B cell (primary cell): ENCODE results near the gene DNAAF5. TPM values are rescaled to one million over a fixed set of nuclear protein-coding genes. Genes with fewer than 3 reads are reported as not detected.

Experiments
- ATAC-seq: fragments of 200-7000 bp; cut with Tn5 transposase; one replicate; pipeline ENCODE4 v1.10.0; 2021; ENCODE audit warnings: low read depth, mild to moderate bottlenecking, moderate number of reproducible peaks, moderate library complexity
- CTCF ChIA-PET: fragments of 350-600 bp; sonication (Branson Sonifier 250); formaldehyde crosslinking; loops from one replicate; lab custom pipeline; 2021; ENCODE audit warnings: antibody characterized with exemption, inconsistent platforms; lab: Charles Lee
- POLR2A ChIA-PET: fragments of 350-600 bp; sonication (Branson Sonifier 250); formaldehyde crosslinking; loops from one replicate; lab custom pipeline; 2021; ENCODE audit warnings: antibody characterized with exemption; lab: Charles Lee
- DNase-seq: peaks from one replicate; pipeline ENCODE4 v3.0.0; 2013
- H2AFZ ChIP-seq: 2 replicates; pipeline ENCODE4 v1.6.1; 2012; ENCODE audit warnings: mild to moderate bottlenecking, low read depth, low read length; ENCODE audit not compliant: insufficient read depth, poor library complexity, severe bottlenecking
- H3K27ac ChIP-seq, 2 donors: 1 replicate in 1 of 2; 2 replicates in 1 of 2; pipeline ENCODE4 v1.5.1; 2012 to 2013; ENCODE audit warnings: low read length in 2 of 2, mild to moderate bottlenecking in 2 of 2, moderate library complexity in 1 of 2
- H3K27me3 ChIP-seq, 4 experiments: fragments of 200-600 bp in 1 of 4; sonication (generic) in 1 of 4; replicated peaks in 1 of 4; 1 replicate in 2 of 4; 2 replicates in 2 of 4; pipeline versions ENCODE4 v1.6.1 to v1.7.0; 2013 to 2016; ENCODE audit warnings: low read length in 3 of 4, mild to moderate bottlenecking in 2 of 4, mixed read lengths in 1 of 4, moderate library complexity in 1 of 4; ENCODE audit not compliant: insufficient read depth in 4 of 4, control insufficient read depth in 3 of 4; ENCODE audit errors: control extremely low read depth in 1 of 4
- H3K36me3 ChIP-seq, 2 experiments: replicated peaks in 1 of 2; 1 replicate in 1 of 2; 2 replicates in 1 of 2; pipeline versions ENCODE4 v1.6.1 to v1.7.1; 2013; ENCODE audit warnings: low read length in 1 of 2; ENCODE audit not compliant: insufficient read depth in 2 of 2, control insufficient read depth in 1 of 2; ENCODE audit errors: control extremely low read depth in 1 of 2, extremely low read depth in 1 of 2
- H3K4me1 ChIP-seq, 2 donors: fragments of 200-600 bp in 1 of 2; sonication (generic) in 1 of 2; 1 replicate in 1 of 2; 2 replicates in 1 of 2; pipeline versions ENCODE4 v1.5.1 to v1.6.1; 2013 to 2017; ENCODE audit warnings: low read length in 2 of 2; ENCODE audit not compliant: control insufficient read depth in 2 of 2, insufficient read depth in 2 of 2
- H3K4me2 ChIP-seq: replicated peaks from 2 replicates; pipeline ENCODE3; 2012; ENCODE audit warnings: mild to moderate bottlenecking, low read depth, low read length; ENCODE audit not compliant: poor library complexity, severe bottlenecking
- H3K4me3 ChIP-seq, 5 experiments: fragments of 200-600 bp in 1 of 5; sonication (generic) in 1 of 5; 1 replicate in 3 of 5; 2 replicates in 2 of 5; pipeline versions ENCODE4 v1.5.1 to v1.7.0; 2011 to 2016; ENCODE audit warnings: low read length in 4 of 5, mild to moderate bottlenecking in 4 of 5, low read depth in 2 of 5, control low read depth in 1 of 5, moderate library complexity in 1 of 5; ENCODE audit not compliant: insufficient read depth in 1 of 5; ENCODE audit errors: control extremely low read depth in 1 of 5, extremely low read depth in 1 of 5
- H3K79me2 ChIP-seq: fragments of 200-600 bp; sonication (generic); one replicate; pipeline ENCODE4 v1.6.0; 2016; ENCODE audit warnings: low read length; ENCODE audit not compliant: control insufficient read depth, insufficient read depth
- H3K9ac ChIP-seq: fragments of 200-600 bp; sonication (generic); 2 replicates; pipeline ENCODE4 v1.6.1; 2017; ENCODE audit warnings: mild to moderate bottlenecking, low read length, moderate library complexity
- H3K9me3 ChIP-seq, 3 donors: one replicate each; pipeline versions ENCODE4 v1.6.1 to v1.7.1; 2013; ENCODE audit warnings: low read length in 2 of 3; ENCODE audit not compliant: control insufficient read depth in 2 of 3, insufficient read depth in 1 of 3; ENCODE audit errors: control extremely low read depth in 1 of 3
- H4K20me1 ChIP-seq: 2 replicates; pipeline ENCODE4 v1.6.0; 2012; ENCODE audit warnings: mild to moderate bottlenecking, low read length; ENCODE audit not compliant: insufficient read depth, control insufficient read depth, poor library complexity, severe bottlenecking
- H3K27ac Mint-ChIP-seq: one replicate; pipeline ENCODE4 v1.8.0; 2021; ENCODE audit warnings: mixed read lengths
- H3K27me3 Mint-ChIP-seq: one replicate; pipeline ENCODE4 v1.8.0; 2021; ENCODE audit warnings: mixed read lengths
- H3K4me1 Mint-ChIP-seq: one replicate; pipeline ENCODE4 v1.8.0; 2021; ENCODE audit warnings: mixed read lengths
- H3K4me3 Mint-ChIP-seq: one replicate; pipeline ENCODE4 v1.8.0; 2021; ENCODE audit warnings: mixed read lengths
- H3K9me3 Mint-ChIP-seq: one replicate; pipeline ENCODE4 v1.8.0; 2022; ENCODE audit warnings: mixed read lengths; ENCODE audit not compliant: insufficient read depth
- EZH2 ChIP-seq: IDR thresholded peaks from 2 replicates; pipeline ENCODE4 v1.6.1; 2012; ENCODE audit warnings: borderline replicate concordance, low read depth, mild to moderate bottlenecking, moderate library complexity, low read length; ENCODE audit not compliant: insufficient read depth, poor library complexity, severe bottlenecking
- WGBS: methylation state at CpG from one replicate; pipeline ENCODE4 v1.1.5; 2013; ENCODE audit warnings: missing lambda C conversion rate; ENCODE audit not compliant: insufficient coverage; 5-methylcytosine and 5-hydroxymethylcytosine counted together
- intact Hi-C: fragments of 100-400 bp; cut with micrococcal nuclease; formaldehyde crosslinking; loops from one replicate; pipeline ENCODE4 v1.10.0; 2022
- polyA plus RNA-seq: library from polyadenylated mRNA; depleted of rRNA; stranded (reverse); fragments of >200 nt; gene quantifications from 2 replicates; pipeline ENCODE4 v1.2.3, GENCODE V29; 2012
- total RNA-seq, 2 donors: library from RNA; stranded (reverse); fragments of 120-200 nt in 1 of 2; gene quantifications; 1 replicate in 1 of 2; 2 replicates in 1 of 2; pipeline versions ENCODE4 v1.2.3 to v1.2.4, GENCODE V29; 2013 to 2022
- TF ChIP-seq, protein P1 (sequence below): fragments of 200-600 bp; IDR thresholded peaks from one replicate; pipeline ENCODE4 v1.8.0; 2022; ENCODE audit warnings: antibody characterized with exemption, mild to moderate bottlenecking

The DNAAF5 gene
- total and polyA plus RNA-seq, 2 donors (not counting 1 experiment from before 2014, with no cell fraction given): 18.0 to 21.4 TPM

- POLR2A ChIA-PET: no interaction called here
- CTCF ChIA-PET: interaction anchor here (0.9 kb wide), 1 partner anchor 10 kb away, joined by 3 read pairs; no protein-coding TSS in a partner anchor
These were observed 4.3 kb downstream of the DNAAF5 start for GRCh38 chr7:730501-731439.

More at GRCh38 chr7:730501-731439, 4.3 kb downstream of the DNAAF5 start:
- peaks cover 18% of the 10 kb centered on the region for H3K4me1 Mint-ChIP-seq
- H3K4me3 Mint-ChIP-seq: no peak overlapping the region
- ATAC-seq (no peak), DNase-seq (no peak)
- peaks cover 12 to 16% of the 10 kb centered on the region in 2 donors for H3K4me1 ChIP-seq
- H2AFZ ChIP-seq: no peak overlapping the region
- H3K27me3 Mint-ChIP-seq: no peaks in the 10 kb centered on the region
- H3K27ac Mint-ChIP-seq: no peak overlapping the region
- peaks cover 2 to 9% (median 5%) of the 10 kb centered on the region in 3 donors for H3K9me3 ChIP-seq
- H3K27me3 ChIP-seq: no peaks in the 10 kb centered on the region
- no peak overlapping the region for H3K4me3 ChIP-seq
- H3K36me3 ChIP-seq: peaks cover 0 to 8% of the 10 kb centered on the region in 2 experiments
- TF ChIP-seq, protein P1, sequence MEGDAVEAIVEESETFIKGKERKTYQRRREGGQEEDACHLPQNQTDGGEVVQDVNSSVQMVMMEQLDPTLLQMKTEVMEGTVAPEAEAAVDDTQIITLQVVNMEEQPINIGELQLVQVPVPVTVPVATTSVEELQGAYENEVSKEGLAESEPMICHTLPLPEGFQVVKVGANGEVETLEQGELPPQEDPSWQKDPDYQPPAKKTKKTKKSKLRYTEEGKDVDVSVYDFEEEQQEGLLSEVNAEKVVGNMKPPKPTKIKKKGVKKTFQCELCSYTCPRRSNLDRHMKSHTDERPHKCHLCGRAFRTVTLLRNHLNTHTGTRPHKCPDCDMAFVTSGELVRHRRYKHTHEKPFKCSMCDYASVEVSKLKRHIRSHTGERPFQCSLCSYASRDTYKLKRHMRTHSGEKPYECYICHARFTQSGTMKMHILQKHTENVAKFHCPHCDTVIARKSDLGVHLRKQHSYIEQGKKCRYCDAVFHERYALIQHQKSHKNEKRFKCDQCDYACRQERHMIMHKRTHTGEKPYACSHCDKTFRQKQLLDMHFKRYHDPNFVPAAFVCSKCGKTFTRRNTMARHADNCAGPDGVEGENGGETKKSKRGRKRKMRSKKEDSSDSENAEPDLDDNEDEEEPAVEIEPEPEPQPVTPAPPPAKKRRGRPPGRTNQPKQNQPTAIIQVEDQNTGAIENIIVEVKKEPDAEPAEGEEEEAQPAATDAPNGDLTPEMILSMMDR: no peak
- no peak for TF ChIP-seq EZH2
- peaks cover 35% of the 10 kb centered on the region for H3K79me2 ChIP-seq
- intact Hi-C loops: no loop called here
- no peak overlapping the region for H3K9ac ChIP-seq
- peaks cover 7% of the 10 kb centered on the region for H4K20me1 ChIP-seq
- WGBS: 95% methylated on average over 20 of the region's 23 CpGs
- no peak overlapping the region for H3K27ac ChIP-seq
- no peak overlapping the region for H3K4me2 ChIP-seq
- no peaks in the 10 kb centered on the region for H3K9me3 Mint-ChIP-seq
